Hepatocyte (in vitro differentiated cells): ENCODE results near the gene RASGRF1.

Experiments
- EZH2 ChIP-seq: fragments of 200-600 bp; sonication (generic); IDR thresholded peaks from 2 replicates; pipeline ENCODE4 v1.6.1; 2016; ENCODE audit warnings: antibody characterized with exemption, mild to moderate bottlenecking, borderline replicate concordance
- EZH2phosphoT487 ChIP-seq: fragments of 200-600 bp; sonication (generic); IDR thresholded peaks from one replicate; pipeline ENCODE4 v1.6.1; 2018; ENCODE audit warnings: antibody characterized with exemption, mild to moderate bottlenecking, low read depth, moderate library complexity; ENCODE audit not compliant: unreplicated experiment, severe bottlenecking
- TF ChIP-seq, protein P1 (sequence below): fragments of 200-600 bp; sonication (generic); IDR thresholded peaks from 2 replicates; pipeline ENCODE4 v1.5.1; 2016; ENCODE audit warnings: antibody characterized with exemption, mild to moderate bottlenecking; ENCODE audit not compliant: poor library complexity

DNA sequence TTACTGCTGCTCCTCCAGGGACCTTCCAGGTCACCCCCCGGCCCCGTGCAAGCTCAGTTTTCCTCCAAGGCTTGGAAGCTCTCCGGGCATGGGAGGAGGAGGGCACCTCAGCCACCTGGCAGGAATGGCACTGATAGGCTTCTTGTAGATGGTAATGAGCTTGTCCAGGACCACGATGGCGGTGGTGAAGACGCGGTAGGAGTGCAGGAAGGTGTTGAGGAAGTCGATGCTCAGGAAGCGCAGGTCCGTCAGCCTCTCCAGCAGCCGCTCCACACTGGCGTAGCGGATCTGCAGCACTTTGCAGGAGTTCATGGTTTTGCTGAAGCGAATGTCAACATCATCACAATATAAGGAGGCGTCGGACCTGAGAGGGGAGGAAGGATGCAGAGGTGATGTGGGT lies 84.5 kb downstream of the RASGRF1 start:
- TF ChIP-seq, protein P1, sequence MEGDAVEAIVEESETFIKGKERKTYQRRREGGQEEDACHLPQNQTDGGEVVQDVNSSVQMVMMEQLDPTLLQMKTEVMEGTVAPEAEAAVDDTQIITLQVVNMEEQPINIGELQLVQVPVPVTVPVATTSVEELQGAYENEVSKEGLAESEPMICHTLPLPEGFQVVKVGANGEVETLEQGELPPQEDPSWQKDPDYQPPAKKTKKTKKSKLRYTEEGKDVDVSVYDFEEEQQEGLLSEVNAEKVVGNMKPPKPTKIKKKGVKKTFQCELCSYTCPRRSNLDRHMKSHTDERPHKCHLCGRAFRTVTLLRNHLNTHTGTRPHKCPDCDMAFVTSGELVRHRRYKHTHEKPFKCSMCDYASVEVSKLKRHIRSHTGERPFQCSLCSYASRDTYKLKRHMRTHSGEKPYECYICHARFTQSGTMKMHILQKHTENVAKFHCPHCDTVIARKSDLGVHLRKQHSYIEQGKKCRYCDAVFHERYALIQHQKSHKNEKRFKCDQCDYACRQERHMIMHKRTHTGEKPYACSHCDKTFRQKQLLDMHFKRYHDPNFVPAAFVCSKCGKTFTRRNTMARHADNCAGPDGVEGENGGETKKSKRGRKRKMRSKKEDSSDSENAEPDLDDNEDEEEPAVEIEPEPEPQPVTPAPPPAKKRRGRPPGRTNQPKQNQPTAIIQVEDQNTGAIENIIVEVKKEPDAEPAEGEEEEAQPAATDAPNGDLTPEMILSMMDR: no peak
- TF ChIP-seq EZH2 (no peak), EZH2phosphoT487 (no peak)
